HCT116 (cell line): ENCODE measurements around the gene HORMAD1. TPM values are rescaled to one million over a fixed set of nuclear protein-coding genes. Genes with fewer than 3 reads are reported as not detected.
A peak's percentile ranks its signal among the peaks of the same experiment; 100 is the strongest.

Experiments used
- ATAC-seq: fragments of 200-7000 bp; cut with Tn5 transposase; 2 replicates; pipeline ENCODE4 v1.9.1; 2020; ENCODE audit warnings: mild to moderate bottlenecking, moderate library complexity
- BruUV-seq: library from RNA; stranded (reverse); fragments of 400-500 nt; replicated peaks from 2 replicates; lab custom pipeline; 2021; lab: Mats Ljungman, UMichigan
- CTCF ChIA-PET: fragments of 300-600 bp; sonication (Branson Sonifier 250); formaldehyde crosslinking; loops from one replicate; lab custom pipeline; 2021; ENCODE audit warnings: antibody characterized with exemption; lab: Charles Lee
- POLR2A ChIA-PET: fragments of 300-600, 350-600 bp; sonication (Branson Sonifier 250); formaldehyde crosslinking; loops from one replicate; lab custom pipeline; 2021; ENCODE audit warnings: antibody characterized with exemption; lab: Charles Lee
- RAD21 ChIA-PET, 2 experiments: fragments of 300-600 bp; sonication (Branson Sonifier 250); formaldehyde crosslinking; loops; one replicate each; lab custom pipeline; 2023; ENCODE audit warnings: low total read pairs in 2 of 2; ENCODE audit not compliant: uncharacterized antibody in 2 of 2, unreplicated experiment in 2 of 2, low non-redundant PET in 1 of 2; lab: Charles Lee
- DNase-seq: peaks from one replicate; pipeline ENCODE4 v3.0.0-alpha.2; 2010; ENCODE audit warnings: low read depth, low spot score
- H2AFZ ChIP-seq: fragments of 200-600 bp; shearing (Covaris generic), sonication (generic); 2 replicates; pipeline ENCODE4 v1.6.1; 2017; ENCODE audit warnings: low read depth, mixed run types, mixed read lengths, antibody characterized with exemption, low read length; ENCODE audit not compliant: poor library complexity, severe bottlenecking
- H3K27ac ChIP-seq: 2 replicates; pipeline ENCODE4 v1.5.1; 2012; ENCODE audit warnings: low read depth, low read length
- H3K27me3 ChIP-seq: fragments of 200-600 bp; sonication (generic); 2 replicates; pipeline ENCODE4 v1.6.1; 2016; ENCODE audit warnings: mixed run types, low read length, mixed read lengths; ENCODE audit not compliant: insufficient read depth
- H3K36me3 ChIP-seq, 2 experiments: fragments of 200-500 bp in 1 of 2; fragments of 200-600 bp in 1 of 2; sonication (Bioruptor generic) in 1 of 2; sonication (generic) in 1 of 2; 2 replicates each; pipeline versions ENCODE4 v1.5.1 to v1.6.1; 2014 to 2016; ENCODE audit warnings: low read length in 2 of 2, inconsistent platforms in 1 of 2, mixed read lengths in 1 of 2, mixed run types in 1 of 2; ENCODE audit not compliant: insufficient read depth in 2 of 2, control insufficient read depth in 1 of 2
- H3K4me1 ChIP-seq, 2 experiments: fragments of 200-600 bp in 1 of 2; sonication (generic) in 1 of 2; 2 replicates each; pipeline versions ENCODE4 v1.5.1 to v1.6.1; 2012 to 2017; ENCODE audit warnings: low read length in 2 of 2, inconsistent platforms in 1 of 2, mild to moderate bottlenecking in 1 of 2, mixed read lengths in 1 of 2, mixed run types in 1 of 2, moderate library complexity in 1 of 2; ENCODE audit not compliant: insufficient read depth in 2 of 2, control insufficient read depth in 1 of 2
- H3K4me2 ChIP-seq: fragments of 200-600 bp; sonication (generic); 2 replicates; pipeline ENCODE4 v1.6.1; 2017; ENCODE audit warnings: mixed run types, low read length, mixed read lengths
- H3K4me3 ChIP-seq, 2 experiments: fragments of 200-600 bp in 1 of 2; sonication (generic) in 1 of 2; replicated peaks in 1 of 2; 2 replicates each; pipeline ENCODE4 v1.5.1; 2011 to 2016; ENCODE audit warnings: low read length in 2 of 2, control low read depth in 1 of 2, low read depth in 1 of 2, mild to moderate bottlenecking in 1 of 2, mixed read lengths in 1 of 2, mixed run types in 1 of 2
- H3K79me2 ChIP-seq: fragments of 200-600 bp; sonication (generic); 2 replicates; pipeline ENCODE4 v1.6.1; 2017; ENCODE audit warnings: mild to moderate bottlenecking, mixed run types, low read length, moderate library complexity, mixed read lengths; ENCODE audit not compliant: insufficient read depth
- H3K9ac ChIP-seq: fragments of 200-600 bp; sonication (generic); 2 replicates; pipeline ENCODE4 v1.6.1; 2016; ENCODE audit warnings: low read length, mixed read lengths
- H3K9me2 ChIP-seq: fragments of 200-600 bp; sonication (generic), shearing (Covaris generic); 2 replicates; pipeline ENCODE4 v1.6.1; 2017; ENCODE audit warnings: mixed run types, mild to moderate bottlenecking, moderate library complexity; ENCODE audit not compliant: insufficient read depth
- H3K9me3 ChIP-seq, 2 experiments: fragments of 200-500 bp in 1 of 2; fragments of 200-600 bp in 1 of 2; sonication (Bioruptor generic) in 1 of 2; sonication (generic) in 1 of 2; 2 replicates each; pipeline ENCODE4 v1.6.1; 2014 to 2017; ENCODE audit warnings: low read length in 2 of 2, mixed read lengths in 2 of 2, inconsistent platforms in 1 of 2, low read depth in 1 of 2, mild to moderate bottlenecking in 1 of 2, mixed run types in 1 of 2, moderate library complexity in 1 of 2; ENCODE audit not compliant: control insufficient read depth in 1 of 2, insufficient read depth in 1 of 2
- H4K20me1 ChIP-seq: fragments of 200-600 bp; sonication (generic), shearing (Covaris generic); 2 replicates; pipeline ENCODE4 v1.6.1; 2017; ENCODE audit warnings: mixed run types, mild to moderate bottlenecking, moderate library complexity; ENCODE audit not compliant: insufficient read depth
- ATF3 ChIP-seq: IDR thresholded peaks from 2 replicates; pipeline ENCODE4 v1.6.1; 2012
- CBX3 ChIP-seq: IDR thresholded peaks from 2 replicates; pipeline ENCODE4 v1.6.1; 2012; ENCODE audit warnings: low read depth
- ELF1 ChIP-seq: IDR thresholded peaks from 2 replicates; pipeline ENCODE4 v1.6.1; 2012; ENCODE audit warnings: low read depth, borderline replicate concordance
- EZH2phosphoT487 ChIP-seq: fragments of 200-600 bp; IDR thresholded peaks from 2 replicates; pipeline ENCODE4 v1.6.1; 2018; ENCODE audit warnings: antibody characterized with exemption, borderline replicate concordance
- JUND ChIP-seq: IDR thresholded peaks from 2 replicates; pipeline ENCODE4 v1.6.1; 2012
- POLR2A ChIP-seq: IDR thresholded peaks from 2 replicates; pipeline ENCODE4 v1.7.0; 2011; ENCODE audit warnings: borderline replicate concordance; ENCODE audit not compliant: insufficient read depth, insufficient read length; ENCODE audit errors: extremely low read depth
- POLR2AphosphoS5 ChIP-seq: IDR thresholded peaks from 2 replicates; pipeline ENCODE4 v1.6.1; 2011; ENCODE audit warnings: mild to moderate bottlenecking, low read depth, low read length, moderate library complexity
- RAD21 ChIP-seq: IDR thresholded peaks from 2 replicates; pipeline ENCODE4 v1.6.1; 2012; ENCODE audit warnings: low read depth, mild to moderate bottlenecking
- REST ChIP-seq: IDR thresholded peaks from 2 replicates; pipeline ENCODE4 v1.6.1; 2012; ENCODE audit warnings: low read depth
- SIN3A ChIP-seq: IDR thresholded peaks from 2 replicates; pipeline ENCODE4 v1.6.1; 2012; ENCODE audit warnings: low read depth
- SP1 ChIP-seq: IDR thresholded peaks from 2 replicates; pipeline ENCODE4 v1.6.1; 2012; ENCODE audit warnings: low read depth
- SRF ChIP-seq: IDR thresholded peaks from 2 replicates; pipeline ENCODE4 v1.6.1; 2012; ENCODE audit warnings: low read depth
- TCF7L2 ChIP-seq: IDR thresholded peaks from 2 replicates; pipeline ENCODE4 v1.7.0; 2011; ENCODE audit warnings: borderline replicate concordance, inconsistent platforms; ENCODE audit not compliant: insufficient read depth, insufficient read length; ENCODE audit errors: extremely low read depth
- YY1 ChIP-seq: IDR thresholded peaks from 2 replicates; pipeline ENCODE4 v1.6.1; 2011; ENCODE audit warnings: low read length, low read depth, moderate library complexity, mild to moderate bottlenecking; ENCODE audit not compliant: insufficient replicate concordance; ENCODE audit errors: extremely low read depth
- ZBTB33 ChIP-seq: IDR thresholded peaks from 2 replicates; pipeline ENCODE4 v1.6.1; 2011; ENCODE audit warnings: mild to moderate bottlenecking, low read length, moderate library complexity; ENCODE audit not compliant: insufficient replicate concordance; ENCODE audit errors: extremely low read depth
- intact Hi-C: fragments of 100-400 bp; cut with micrococcal nuclease; formaldehyde crosslinking; loops from 2 replicates; pipeline ENCODE4 v1.10.0; 2022
- total RNA-seq: library from RNA; stranded (reverse); gene quantifications from one replicate; pipeline ENCODE4 v1.2.1, GENCODE V29; 2021; ENCODE audit not compliant: unreplicated experiment

The HORMAD1 gene
- total RNA-seq, 1 experiment from 2014 or later, result not detected

GRCh38 chr1:150696162-150696561 is 24.5 kb downstream of the HORMAD1 start:
- H3K79me2 ChIP-seq, result peaks cover 9% of the 10 kb centered on the region
- no peaks in the 10 kb centered on the region for H4K20me1 ChIP-seq
- BruUV-seq, result TSS peak; percentile 62
- TF ChIP-seq TCF7L2 (no peak), POLR2AphosphoS5 (no peak), SRF (no peak), CBX3 (no peak), YY1 (no peak)
- ChIA-PET POLR2A (interaction anchor here (1.0 kb wide), 1 partner anchor 116 kb away, joined by 5 read pairs; the partner anchor contains the start of gene MCL1), CTCF (interaction anchor here (1.6 kb wide), 1 partner anchor 9 kb away, joined by 3 read pairs; no protein-coding TSS in a partner anchor), RAD21 (interaction anchor here in 1 of 2 experiments (1.0 kb wide), 1 partner anchor 78 kb away, joined by 3 read pairs; no protein-coding TSS in a partner anchor)
- H3K4me1 ChIP-seq, result peaks cover 5 to 11% of the 10 kb centered on the region in 2 experiments; a peak in 3 of 4 replicates
- peak overlapping the region; percentile 73 for H3K4me2 ChIP-seq
- H2AFZ ChIP-seq, result no peak overlapping the region
- H3K9ac ChIP-seq, result peak overlapping the region; percentile 62
- peak overlapping the region; percentile 71 to 88 for H3K4me3 ChIP-seq
- no peaks in the 10 kb centered on the region for H3K27me3 ChIP-seq
- no peaks in the 10 kb centered on the region for H3K9me3 ChIP-seq
- peaks cover 4 to 18% of the 10 kb centered on the region in 2 experiments; a peak in 2 of 4 replicates for H3K36me3 ChIP-seq
- ATAC-seq, result no peak
- no peak for DNase-seq
- intact Hi-C loops, result loop anchor here (10.0 kb wide), 1 partner anchor 131 kb away; no protein-coding TSS in a partner anchor
- no peaks in the 10 kb centered on the region; the same call in 1 of the 2 replicates for H3K9me2 ChIP-seq
- H3K27ac ChIP-seq, result no peak overlapping the region

- CTCF ChIA-PET, result no interaction called here
- peak overlapping the region; percentile 73; the same call in 1 of the 2 replicates for H3K4me2 ChIP-seq
- no peaks in the 10 kb centered on the region for H3K9me3 ChIP-seq
- RAD21 ChIA-PET, result no interaction called here
- no peak for ATAC-seq
- no TSS peak for BruUV-seq
- no peak overlapping the region for H3K27ac ChIP-seq
- H4K20me1 ChIP-seq, result no peaks in the 10 kb centered on the region
- no peak overlapping the region for H2AFZ ChIP-seq
- no peak for DNase-seq
- peaks cover 5 to 11% of the 10 kb centered on the region in 2 experiments; a peak in 3 of 4 replicates for H3K4me1 ChIP-seq
- POLR2A ChIA-PET, result no interaction called here
- no peaks in the 10 kb centered on the region for H3K27me3 ChIP-seq
- intact Hi-C loops, result loop anchor here (10.0 kb wide), 1 partner anchor 131 kb away; no protein-coding TSS in a partner anchor
- H3K4me3 ChIP-seq, result no peak overlapping the region; a peak in 1 of 4 replicates
- peaks cover 4 to 18% of the 10 kb centered on the region in 2 experiments; a peak in 2 of 4 replicates for H3K36me3 ChIP-seq
- H3K9me2 ChIP-seq, result no peaks in the 10 kb centered on the region; the same call in 1 of the 2 replicates
- no peak overlapping the region for H3K9ac ChIP-seq
- H3K79me2 ChIP-seq, result peaks cover 9% of the 10 kb centered on the region
- TF ChIP-seq TCF7L2 (no peak), RAD21 (no peak), ELF1 (no peak), SP1 (no peak), JUND (no peak), ZBTB33 (no peak), POLR2A (no peak), REST (no peak), YY1 (no peak), EZH2phosphoT487 (no peak), SIN3A (no peak), ATF3 (no peak)
Observed at GRCh38 chr1:150695561-150695960, 25.1 kb downstream of the HORMAD1 start.
